NCI-H1092 treated with DMSO at 0.1 percent for 48 hours (cell line): ENCODE measurements around the gene UBE3C.

Experiments used
- DNase-seq: peaks from one replicate; lab custom pipeline; 2025; lab: John Stamatoyannopoulos, UW

UBE3C gene

DNA sequence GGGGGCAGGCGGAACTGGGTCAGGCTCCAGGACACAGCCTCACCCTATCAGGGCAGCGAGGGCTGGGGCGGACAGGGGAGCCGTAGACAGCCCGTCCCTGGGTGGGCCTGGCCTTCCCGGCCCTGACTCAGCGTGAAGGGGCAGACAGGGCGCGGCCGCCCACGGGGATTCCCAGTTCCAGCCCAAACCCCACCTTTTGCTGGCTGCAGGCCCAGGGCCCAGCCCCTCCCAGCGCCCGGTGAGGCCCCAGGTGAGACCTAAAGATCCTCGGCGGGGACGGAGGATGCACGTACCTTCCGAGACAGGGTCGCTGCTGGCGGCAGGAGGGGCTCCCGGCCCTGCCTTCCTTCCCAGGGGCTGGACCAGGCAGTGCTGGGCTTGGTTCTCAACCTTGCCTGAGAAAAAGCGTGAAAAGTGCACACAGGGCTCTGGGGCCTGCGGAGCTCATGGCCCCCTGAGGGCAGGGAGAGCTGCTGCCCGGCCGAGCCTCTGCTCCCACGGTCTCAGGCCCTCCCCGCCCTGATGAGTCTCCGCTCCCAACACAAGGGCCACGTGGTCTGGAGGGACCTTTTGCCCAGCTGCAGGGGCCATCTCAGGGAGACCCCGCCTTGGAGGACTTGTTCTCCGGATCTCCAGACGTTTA lies 154.2 kb downstream of the UBE3C start:
- DNase-seq, result no peak

DNA sequence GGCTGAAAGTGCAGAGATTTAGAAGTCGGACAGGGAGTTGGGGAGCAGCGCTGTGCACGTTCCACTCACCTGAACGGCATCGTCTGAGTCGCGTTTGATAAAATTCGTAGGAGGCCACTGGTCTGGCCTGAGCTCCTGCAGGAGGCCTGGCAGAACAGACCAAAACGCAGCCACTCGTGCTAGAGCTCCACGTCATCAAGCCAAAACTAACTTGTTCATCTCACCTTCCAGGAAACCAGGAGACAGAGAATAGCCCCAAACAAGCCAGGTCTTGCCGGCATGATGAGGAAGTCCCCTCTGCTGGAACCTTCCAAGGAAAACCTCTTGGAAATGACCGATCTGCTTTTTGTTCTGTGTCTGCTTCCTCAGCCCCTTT lies 154.7 kb downstream of the UBE3C start:
- no peak for DNase-seq

DNA sequence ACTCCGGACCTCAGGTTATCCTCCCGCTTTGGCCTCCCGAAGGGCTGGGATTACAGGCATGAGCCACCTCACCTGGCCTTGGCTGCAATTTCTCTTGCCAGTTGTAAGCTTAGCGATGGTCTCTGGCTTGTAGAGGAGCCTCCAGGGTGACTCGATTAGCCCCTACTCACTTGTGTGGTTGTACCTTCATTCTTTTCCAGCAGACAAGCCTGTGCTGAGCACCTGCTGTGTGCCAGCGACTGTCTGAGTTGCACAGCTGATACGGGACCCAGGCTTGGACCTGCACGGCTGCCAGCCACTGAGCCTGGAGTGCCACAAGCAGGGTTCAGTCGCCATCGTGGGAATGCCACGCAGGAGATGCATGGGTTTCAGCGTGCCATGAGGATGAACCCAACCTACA lies 156.0 kb downstream of the UBE3C start:
- no peak for DNase-seq

DNA sequence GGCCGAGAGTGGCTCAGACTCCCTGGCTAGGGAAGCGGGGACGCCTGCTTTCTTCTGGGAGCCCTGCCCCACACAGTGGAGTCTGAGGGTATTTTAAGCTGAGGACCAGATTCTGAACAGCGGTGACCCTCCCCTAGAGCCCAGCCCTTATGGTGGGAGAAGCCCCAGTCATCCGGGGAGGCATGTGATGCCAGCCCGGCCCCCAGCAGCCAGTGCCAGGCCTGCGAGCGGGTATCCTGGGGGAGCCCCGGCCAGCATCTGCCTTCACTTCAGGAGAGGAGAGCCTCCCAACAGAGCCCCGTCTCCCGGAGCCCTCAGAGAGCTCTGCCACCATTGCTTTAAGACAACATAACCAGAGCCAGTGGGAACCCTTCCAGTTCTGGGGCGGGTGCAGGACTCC lies 156.6 kb downstream of the UBE3C start:
- no peak for DNase-seq

DNA sequence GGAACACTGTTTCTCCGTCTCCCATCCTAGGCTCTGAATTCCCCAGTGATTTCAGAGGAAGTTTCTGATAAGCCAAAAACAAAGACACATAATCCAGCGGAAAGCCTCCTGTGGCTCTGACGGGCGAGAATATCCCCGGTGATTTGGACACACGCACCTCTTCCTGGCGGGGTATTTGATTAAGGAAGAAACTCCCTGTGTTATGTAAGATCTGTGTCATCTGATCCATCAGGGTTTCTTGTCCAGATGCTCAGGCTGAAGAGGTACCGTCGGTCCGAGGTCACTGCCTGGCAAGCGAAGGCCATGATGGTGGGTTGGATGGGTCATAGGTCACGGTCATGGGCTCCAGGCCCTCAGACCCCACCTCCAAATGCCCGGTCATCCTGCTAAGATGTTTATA lies 158.5 kb downstream of the UBE3C start:
- DNase-seq, result no peak

DNA sequence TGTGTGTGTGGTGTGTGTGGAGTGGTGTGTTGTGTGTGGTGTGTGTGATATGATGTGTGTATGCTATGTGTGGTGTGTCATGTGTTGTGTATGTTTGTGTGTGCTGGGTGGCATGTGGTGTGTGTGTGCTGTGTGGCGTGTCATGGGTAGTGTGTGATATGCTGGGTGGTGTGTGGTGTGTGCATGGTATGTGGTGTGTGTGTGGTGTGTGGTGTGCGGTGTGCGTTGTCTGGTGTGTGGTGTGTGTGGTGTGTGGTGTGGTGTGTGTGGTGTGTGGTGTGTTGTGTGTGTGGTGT lies 160.5 kb downstream of the UBE3C start:
- no peak for DNase-seq

DNA sequence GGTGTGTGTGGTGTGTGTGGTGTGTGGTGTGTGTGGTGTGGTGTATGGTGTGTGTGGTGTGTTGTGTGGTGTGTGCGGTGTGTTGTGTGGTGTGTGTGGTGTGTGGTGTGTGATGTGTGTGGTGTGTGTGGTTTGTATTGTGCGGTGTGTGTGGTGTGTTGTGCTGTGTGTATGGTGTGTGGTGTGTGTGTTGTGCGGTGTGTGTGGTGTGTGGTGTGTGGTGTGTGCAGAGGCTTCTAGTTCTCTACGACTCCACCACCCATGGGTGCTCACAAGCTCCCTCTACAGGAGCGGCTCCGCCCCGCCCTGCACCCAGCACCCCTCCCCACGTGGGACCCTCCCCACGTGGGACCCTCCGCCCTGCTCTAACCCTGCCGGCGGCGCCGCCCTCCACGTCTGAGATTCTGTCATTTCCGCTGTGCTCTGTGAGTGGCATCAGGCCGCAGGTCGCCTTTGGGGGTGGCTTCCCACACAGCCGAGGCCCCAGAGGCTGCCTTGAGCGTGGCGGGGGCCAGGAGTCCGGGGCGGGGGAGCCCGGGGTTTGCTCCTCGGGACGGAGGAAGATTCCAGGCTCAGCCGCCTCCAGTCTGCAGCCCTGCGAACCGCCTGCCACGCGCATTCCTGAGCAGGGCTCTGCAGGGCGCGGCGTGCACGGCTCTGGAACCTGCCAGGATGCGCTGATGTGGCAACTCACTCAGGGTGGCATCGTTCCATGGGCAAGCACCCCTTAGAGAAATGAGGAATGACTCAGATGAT lies 161.1 kb downstream of the UBE3C start:
- DNase-seq, result no peak

DNA sequence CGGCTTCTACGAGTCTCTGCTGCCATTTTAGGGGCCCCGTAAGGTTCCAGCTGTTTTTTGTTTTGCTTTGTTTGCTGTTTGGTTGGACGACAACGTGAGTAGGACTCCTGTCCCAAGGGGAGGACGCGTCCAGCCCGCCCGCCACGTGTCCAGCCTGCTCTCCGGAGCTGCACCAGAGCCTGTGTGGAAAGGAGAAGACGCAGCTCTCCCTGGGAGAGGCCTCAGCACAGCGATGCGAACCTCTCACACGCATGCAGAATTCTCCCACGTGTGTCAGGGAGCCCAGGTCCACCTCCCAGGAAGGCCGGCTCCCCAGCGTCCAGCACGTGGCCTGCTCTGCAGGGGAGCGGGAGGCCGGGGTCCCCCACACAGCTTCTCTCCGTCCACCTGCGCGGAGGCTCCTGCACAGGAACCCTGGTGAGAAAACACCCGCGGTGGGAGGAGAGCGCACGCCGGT lies 161.7 kb downstream of the UBE3C start:
- DNase-seq, result no peak

DNA sequence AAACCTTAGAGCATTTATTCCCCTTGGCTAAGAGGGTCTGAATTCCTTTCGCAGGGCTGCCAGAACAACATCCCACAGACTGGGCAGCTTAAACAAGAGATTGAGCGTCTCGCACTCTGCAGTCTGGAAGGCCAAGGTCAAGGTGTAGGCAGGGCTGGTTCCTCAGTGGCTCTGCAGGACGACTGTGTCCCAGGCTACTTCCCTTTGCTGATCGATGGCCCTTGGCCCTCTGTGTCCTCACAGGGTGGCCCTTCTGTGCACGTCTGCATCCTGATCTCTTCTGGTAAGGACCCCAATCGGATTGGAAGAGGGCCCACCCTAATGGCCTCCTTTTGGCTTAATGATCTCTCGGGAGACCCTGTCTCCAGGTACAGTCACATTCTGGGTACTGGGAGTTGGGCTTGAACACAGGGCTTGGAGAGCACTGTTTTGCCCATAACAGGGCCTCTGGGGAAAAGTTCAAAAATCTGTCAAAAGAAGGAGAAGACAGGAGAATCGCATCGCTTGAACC lies 162.9 kb downstream of the UBE3C start:
- DNase-seq, result no peak

DNA sequence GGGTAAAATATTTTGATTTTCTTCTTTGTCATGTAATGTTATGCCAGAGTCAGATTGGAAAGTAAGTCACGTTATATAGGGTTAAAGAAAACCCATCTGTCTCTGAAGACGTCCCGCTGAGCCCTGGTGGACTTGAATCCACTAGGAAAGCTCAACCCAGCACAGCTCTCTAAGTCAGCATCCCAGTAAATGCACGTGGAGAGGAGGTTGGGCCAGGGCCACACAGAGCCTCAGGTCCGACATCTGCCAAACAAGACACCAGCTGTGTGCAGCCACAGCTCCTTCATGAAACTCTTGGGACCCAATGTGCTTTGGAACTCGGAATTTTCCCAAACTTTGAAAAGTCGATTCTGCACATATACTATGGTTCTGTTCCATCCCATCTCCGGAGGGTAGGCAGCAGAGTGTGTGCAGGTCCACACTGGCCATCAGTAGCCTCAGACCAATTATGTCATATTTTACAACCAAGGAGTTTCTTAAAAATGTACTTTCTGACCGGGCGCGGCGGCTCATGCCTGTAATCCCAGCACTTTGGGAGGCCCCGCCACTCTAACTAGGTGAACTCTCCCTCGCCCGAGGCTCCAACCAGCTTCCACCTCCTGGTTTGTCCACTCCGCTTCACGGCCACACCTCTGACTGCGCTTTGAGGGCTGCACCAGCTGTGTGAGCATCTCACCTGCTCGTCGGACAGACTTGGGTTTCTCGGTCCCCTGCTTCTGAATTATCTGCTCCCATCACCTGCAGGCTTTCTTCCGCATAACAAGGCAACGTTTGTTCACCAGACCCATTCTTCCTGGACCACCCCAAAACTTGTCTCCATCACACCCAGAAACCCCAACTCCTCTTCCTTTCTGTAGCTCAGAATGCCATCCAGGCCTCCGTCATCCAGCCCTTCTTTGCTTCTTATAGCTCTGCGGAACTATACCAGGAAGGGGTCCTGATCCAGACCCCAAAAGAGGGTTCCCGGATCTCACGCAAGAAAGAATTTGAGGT lies 168.4 kb downstream of the UBE3C start:
- no peak for DNase-seq

DNA sequence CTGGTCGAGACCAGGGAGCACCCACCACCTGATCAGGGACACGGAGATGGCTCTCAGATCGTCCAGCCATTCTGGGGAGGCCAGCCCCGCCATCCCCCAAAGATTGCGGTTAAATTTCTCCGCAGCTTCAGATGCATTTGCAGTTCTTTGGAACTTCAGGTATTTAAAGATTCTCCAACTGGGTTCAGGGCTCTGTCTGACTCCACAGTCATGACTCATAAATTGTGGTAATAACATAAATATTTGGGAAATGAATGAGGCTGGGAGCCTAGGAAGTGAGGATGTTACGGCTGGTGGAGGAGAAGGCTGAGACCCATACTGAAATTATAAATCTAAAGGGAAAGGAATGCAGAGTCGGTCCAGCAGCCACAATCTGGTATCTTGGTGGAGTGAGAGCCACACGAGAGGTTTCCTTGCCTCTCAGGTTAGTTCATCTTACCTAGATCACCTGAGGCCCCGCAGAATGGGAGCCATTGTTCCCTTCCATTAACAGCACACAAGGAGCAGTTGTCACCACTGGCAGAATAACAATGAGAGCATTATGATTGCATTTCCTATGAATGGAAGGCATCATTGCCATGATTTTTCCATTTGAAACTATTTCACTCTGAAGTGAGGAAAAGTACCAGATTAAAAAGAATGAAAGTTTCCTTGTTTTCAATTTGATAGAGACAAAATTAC lies 171.4 kb downstream of the UBE3C start:
- DNase-seq, result no peak

DNA sequence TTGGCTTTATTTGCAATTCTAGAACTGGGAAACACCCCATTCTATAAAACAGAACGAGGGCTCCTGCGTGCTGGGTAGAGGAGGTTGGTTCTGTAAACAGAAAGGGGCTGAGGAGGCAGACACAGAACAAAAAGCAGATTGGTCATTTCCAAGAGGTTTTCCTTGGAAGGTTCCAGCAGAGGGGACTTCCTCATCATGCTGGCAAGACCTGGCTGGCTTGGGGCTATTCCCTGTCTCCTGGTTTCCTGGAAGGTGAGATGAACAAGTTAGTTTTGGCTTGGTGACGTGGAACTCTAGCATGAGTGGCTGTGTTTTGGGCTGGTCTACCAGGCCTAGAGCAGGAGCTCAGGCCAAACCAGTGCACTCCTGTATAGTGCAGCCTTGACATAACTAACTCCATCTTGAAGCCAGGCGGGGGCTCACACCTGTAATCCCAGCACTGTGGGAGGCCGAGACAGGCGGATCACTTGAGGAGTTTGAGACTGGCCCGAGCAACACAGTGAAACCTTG lies 172.0 kb downstream of the UBE3C start:
- DNase-seq, result no peak

DNA sequence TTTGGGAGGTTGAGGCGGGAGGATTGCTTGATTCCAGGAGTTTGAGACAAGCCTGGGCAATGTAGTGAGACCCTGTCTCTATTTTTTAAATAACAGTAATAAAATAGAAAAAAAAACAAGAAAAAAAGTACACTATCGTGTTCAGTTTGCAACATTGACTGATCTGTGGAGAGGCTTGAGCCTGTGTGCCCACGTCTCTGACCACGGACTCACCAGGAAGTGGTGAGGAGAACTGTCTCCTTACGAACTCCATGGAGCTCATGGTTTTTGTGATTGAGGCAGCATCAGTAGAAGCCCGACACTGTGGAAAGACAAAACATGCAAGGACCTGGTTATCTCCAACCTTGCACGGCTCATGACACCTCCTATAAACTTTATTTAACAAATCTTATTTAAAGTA lies 174.2 kb downstream of the UBE3C start:
- DNase-seq, result no peak

DNA sequence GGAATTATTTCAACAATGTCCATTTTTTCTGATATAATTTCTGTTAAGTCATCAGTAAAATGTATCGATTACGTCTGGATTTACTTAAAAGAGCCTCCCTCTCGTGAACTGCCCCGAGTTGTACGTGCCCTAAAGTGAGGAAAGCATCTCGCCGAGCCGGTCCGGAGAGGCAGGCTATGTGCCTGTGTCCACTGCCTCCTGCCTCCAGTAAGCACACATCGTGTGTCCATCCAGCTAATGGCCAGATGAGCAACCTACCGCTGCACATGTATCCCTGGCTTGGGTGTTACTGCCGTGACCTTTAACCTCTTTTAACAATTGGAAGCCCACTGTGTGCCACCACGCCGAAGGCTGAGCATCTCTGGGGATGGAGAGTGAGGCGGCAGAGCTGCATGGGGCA lies 174.9 kb downstream of the UBE3C start:
- no peak for DNase-seq

DNA sequence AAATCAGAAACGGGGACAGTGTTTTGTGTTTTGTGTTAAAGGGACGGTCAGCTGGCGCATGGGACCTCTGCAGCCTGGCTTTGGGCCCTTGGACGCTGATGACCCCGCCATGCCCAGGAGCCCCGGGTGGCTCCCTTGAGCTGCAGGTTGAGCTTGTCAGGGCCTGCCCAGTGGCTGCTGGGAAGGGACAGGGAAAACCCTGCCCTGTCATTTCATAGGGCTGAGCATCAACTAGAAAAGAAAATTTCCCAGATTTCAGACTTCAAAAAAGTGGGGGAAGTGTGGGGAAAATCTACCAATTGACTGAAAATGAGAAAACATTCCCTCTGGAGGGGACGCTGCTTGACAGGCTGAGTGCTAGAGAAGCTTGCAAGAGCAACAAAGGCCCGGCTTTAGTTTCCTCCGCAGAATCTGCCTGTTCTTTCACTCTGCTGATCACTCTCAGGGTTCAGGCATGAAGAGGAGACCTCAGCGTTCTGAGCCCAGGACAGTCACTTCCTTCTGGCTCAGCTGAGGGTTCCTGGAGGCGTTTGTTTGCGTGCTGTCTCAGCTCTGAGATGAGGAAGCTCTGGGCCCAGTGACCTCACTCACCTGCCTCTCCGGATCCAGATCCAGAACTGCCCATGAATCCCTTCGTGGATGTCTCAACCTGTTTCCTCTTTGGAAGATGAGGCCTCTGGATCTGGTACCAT lies 179.4 kb downstream of the UBE3C start:
- no peak for DNase-seq
